ENCODE data around the gene CRHR2. TPM values are rescaled to one million over a fixed set of nuclear protein-coding genes. Genes with fewer than 3 reads are reported as not detected.

Gene CRHR2
- total RNA-seq, 4 donors from 2014 or later, result 0.39 to 0.45 TPM; not detected in 2

DNA sequence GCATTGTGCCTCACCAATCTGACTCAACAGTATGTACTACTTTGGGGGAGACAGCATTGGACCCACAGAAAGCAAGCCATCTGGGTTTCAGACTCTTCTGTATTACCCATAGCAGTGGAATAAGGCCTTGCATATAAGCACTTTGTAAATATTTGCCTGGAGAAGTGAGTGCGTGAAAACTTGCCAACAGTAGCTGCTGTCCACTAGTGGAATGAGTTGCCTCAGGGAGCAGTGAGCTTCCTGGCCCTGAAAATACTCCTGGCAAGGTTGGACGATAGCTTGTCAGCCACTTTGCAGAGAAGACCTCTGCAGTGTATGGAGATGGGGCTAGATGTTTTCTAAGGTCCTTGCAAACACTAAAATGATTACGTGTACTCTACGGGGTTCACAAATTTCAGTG is 65.9 kb downstream of the CRHR2 start:
- DNase-seq, result no peak
- 91 to 96% methylated on average over 4 of the region's 4 CpGs for WGBS, 2 donors
- Histone ChIP-seq H3K4me1 (no peaks in the 10 kb centered on the region), H3K9me3 (no peaks in the 10 kb centered on the region), H3K27me3 (no peaks in the 10 kb centered on the region), H3K27ac (no peak overlapping the region), H3K4me3 (replicated peaks in 1 of 3) (no peak overlapping the region), H3K36me3 (peaks cover 35 to 41% of the 10 kb centered on the region in 2 donors)
- TF ChIP-seq POLR2A (IDR thresholded peaks at IDR 0.05), result no peak
- TF ChIP-seq, protein P1, sequence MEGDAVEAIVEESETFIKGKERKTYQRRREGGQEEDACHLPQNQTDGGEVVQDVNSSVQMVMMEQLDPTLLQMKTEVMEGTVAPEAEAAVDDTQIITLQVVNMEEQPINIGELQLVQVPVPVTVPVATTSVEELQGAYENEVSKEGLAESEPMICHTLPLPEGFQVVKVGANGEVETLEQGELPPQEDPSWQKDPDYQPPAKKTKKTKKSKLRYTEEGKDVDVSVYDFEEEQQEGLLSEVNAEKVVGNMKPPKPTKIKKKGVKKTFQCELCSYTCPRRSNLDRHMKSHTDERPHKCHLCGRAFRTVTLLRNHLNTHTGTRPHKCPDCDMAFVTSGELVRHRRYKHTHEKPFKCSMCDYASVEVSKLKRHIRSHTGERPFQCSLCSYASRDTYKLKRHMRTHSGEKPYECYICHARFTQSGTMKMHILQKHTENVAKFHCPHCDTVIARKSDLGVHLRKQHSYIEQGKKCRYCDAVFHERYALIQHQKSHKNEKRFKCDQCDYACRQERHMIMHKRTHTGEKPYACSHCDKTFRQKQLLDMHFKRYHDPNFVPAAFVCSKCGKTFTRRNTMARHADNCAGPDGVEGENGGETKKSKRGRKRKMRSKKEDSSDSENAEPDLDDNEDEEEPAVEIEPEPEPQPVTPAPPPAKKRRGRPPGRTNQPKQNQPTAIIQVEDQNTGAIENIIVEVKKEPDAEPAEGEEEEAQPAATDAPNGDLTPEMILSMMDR (IDR thresholded peaks at IDR 0.05), result no peak
- intact Hi-C loops (cut with DNase I), result no loop called here

DNA sequence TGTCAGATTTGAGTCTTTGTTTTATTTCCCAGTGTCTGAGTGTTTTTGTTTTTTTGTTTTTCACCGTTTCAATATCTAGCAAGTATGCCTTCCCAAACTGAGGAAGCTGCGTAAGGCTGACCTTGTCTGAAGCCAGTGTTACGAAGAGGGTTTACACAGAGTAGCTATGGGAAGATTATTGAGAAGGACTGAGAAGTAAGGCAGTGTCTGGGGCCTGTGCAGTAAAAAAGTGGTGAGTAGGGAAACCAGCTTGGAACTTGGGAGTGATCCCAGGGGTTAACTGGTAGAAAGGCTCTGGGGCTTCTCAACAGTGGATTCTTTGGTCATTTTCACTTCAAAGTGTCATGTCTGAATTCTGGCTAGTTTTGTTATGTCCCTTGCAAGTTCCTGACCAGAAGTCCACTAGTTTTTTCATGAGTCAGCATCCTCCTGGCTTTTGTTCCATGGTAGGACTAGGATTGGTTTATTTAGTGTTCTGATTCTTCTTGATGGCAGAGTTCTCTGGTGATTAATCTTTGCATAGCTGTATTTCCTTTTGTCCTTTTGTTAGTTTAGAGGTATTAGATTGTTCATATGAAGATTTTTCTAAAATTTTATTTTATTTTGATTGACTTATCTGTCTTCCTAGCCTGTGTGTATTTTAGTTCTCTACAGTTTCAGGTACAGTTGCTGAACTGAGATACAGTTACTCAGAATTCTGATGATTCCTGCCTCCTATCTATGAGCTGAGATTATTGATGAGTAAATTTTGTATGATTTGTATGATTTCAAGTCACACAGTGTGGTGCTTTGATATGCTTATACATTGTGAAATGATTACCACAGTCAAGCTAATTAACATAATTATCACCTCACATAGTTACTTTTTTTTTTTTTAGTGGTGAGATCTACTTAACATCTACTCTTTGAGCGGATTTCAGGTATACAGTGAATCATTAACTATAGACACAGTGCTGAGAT is 68.6 kb downstream of the CRHR2 start:
- H3K4me3 ChIP-seq (replicated peaks in 1 of 3), result no peak overlapping the region
- 94 to 96% methylated on average over 4 of the region's 4 CpGs for WGBS, 2 donors
- TF ChIP-seq, protein P1 (IDR thresholded peaks at IDR 0.05), result no peak
- TF ChIP-seq POLR2A (IDR thresholded peaks at IDR 0.05), result no peak
- peaks cover 36 to 38% of the 10 kb centered on the region in 2 donors for H3K36me3 ChIP-seq
- H3K9me3 ChIP-seq, result no peaks in the 10 kb centered on the region
- H3K27ac ChIP-seq, result no peak overlapping the region
- DNase-seq, result no peak
- no peaks in the 10 kb centered on the region for H3K4me1 ChIP-seq
- no peaks in the 10 kb centered on the region for H3K27me3 ChIP-seq
- intact Hi-C loops (cut with DNase I), result no loop called here

DNA sequence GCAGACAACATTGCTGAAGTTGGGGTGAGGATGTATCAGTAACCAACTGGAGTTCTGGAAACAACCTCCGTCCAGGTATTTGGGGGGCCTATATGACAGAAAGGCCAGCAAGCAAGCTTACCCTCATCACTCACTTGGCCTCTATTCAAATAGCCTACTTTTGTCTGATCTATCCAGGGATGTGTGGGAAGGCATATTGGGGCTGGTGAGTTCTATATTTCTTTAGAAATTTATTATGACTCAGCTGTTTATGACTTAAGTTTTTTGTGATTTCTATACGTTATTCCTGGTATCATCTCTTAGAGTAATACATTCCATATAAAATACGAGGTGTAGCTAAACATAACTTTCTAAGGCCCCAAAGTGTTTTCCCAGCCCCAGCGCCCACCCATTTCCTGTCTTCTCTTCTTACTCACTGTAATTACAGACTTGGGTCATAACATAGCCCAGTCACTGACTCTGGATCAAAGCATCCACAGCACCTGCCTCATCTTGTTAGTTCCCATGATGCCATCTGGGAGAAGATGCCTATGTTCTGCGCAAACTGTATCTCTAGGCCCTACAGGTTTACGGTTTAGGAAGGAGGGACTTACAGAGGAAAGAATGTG is 69.5 kb downstream of the CRHR2 start:
- Histone ChIP-seq H3K27ac (no peak overlapping the region), H3K27me3 (no peaks in the 10 kb centered on the region), H3K4me1 (no peaks in the 10 kb centered on the region), H3K9me3 (no peaks in the 10 kb centered on the region), H3K4me3 (replicated peaks in 1 of 3) (no peak overlapping the region), H3K36me3 (peaks cover 32 to 45% of the 10 kb centered on the region in 2 donors)
- DNase-seq, result no peak
- 84 to 95% methylated on average over 6 of the region's 6 CpGs for WGBS, 2 donors
- intact Hi-C loops (cut with DNase I), result no loop called here
- TF ChIP-seq, protein P1 (IDR thresholded peaks at IDR 0.05), result no peak
- no peak for TF ChIP-seq POLR2A (IDR thresholded peaks at IDR 0.05)

- no peak for DNase-seq
- H3K36me3 ChIP-seq, result peaks cover 38 to 62% of the 10 kb centered on the region in 2 donors
- intact Hi-C loops (cut with DNase I), result no loop called here
Measured at GRCh38 chr7:30605832-30606231, 76.4 kb downstream of the CRHR2 start.

More at GRCh38 chr7:30605832-30606231, 76.4 kb downstream of the CRHR2 start:
- Histone ChIP-seq H3K9me3 (no peaks in the 10 kb centered on the region), H3K4me1 (no peaks in the 10 kb centered on the region), H3K4me3 (replicated peaks in 1 of 3) (no peak overlapping the region), H3K27me3 (no peaks in the 10 kb centered on the region), H3K27ac (no peak overlapping the region)
- 95 to 96% methylated on average over 3 of the region's 3 CpGs for WGBS, 2 donors
- TF ChIP-seq, protein P1 (IDR thresholded peaks at IDR 0.05), result no peak
- TF ChIP-seq POLR2A (IDR thresholded peaks at IDR 0.05), result no peak
